H1 (cell line): ENCODE measurements around the gene KIF5C. TPM values are rescaled to one million over a fixed set of nuclear protein-coding genes. Genes with fewer than 3 reads are reported as not detected.

Experiments used
- CTCF ChIA-PET: fragments of 300-600 bp; sonication (Branson Sonifier 250); formaldehyde crosslinking; loops from one replicate; lab custom pipeline; 2021; ENCODE audit not compliant: partially characterized antibody; lab: Charles Lee
- POLR2A ChIA-PET: fragments of 300-600 bp; sonication (Branson Sonifier 250); formaldehyde crosslinking; loops from one replicate; lab custom pipeline; 2021; ENCODE audit warnings: inconsistent platforms; ENCODE audit not compliant: partially characterized antibody; lab: Charles Lee
- DNase-seq, 2 experiments: peaks; one replicate each; pipeline versions ENCODE4 v3.0.0 to v3.0.0-alpha.2; 2010 to 2022; ENCODE audit warnings: low spot score in 2 of 2, low read depth in 1 of 2, mixed read lengths in 1 of 2
- FAIRE-seq: peaks from 2 replicates; lab custom pipeline; 2011; peaks lifted over from hg19 to GRCh38; lab: Jason Lieb, UNC
- H2AFZ ChIP-seq: 2 replicates; pipeline ENCODE4 v1.8.1; 2012; ENCODE audit warnings: low read length, inconsistent platforms
- H2AK5ac ChIP-seq: 2 replicates; pipeline ENCODE4 v1.6.1; 2013; ENCODE audit warnings: low read depth, low read length
- H2BK120ac ChIP-seq: replicated peaks from 2 replicates; pipeline ENCODE3; 2013; ENCODE audit warnings: low read depth, low read length, inconsistent platforms
- H2BK12ac ChIP-seq: 2 replicates; pipeline ENCODE4 v1.6.1; 2013; ENCODE audit warnings: low read depth, low read length
- H2BK15ac ChIP-seq: 2 replicates; pipeline ENCODE4 v1.6.1; 2013; ENCODE audit warnings: low read length
- H2BK20ac ChIP-seq: 2 replicates; pipeline ENCODE4 v1.6.1; 2013; ENCODE audit warnings: low read length
- H2BK5ac ChIP-seq: 2 replicates; pipeline ENCODE4 v1.6.1; 2013; ENCODE audit warnings: low read depth, low read length
- H3K14ac ChIP-seq: 2 replicates; pipeline ENCODE4 v1.6.1; 2013; ENCODE audit warnings: inconsistent platforms; ENCODE audit not compliant: insufficient read length
- H3K18ac ChIP-seq: 2 replicates; pipeline ENCODE4 v1.6.1; 2013; ENCODE audit warnings: low read length; ENCODE audit errors: extremely low read depth
- H3K23ac ChIP-seq: 2 replicates; pipeline ENCODE4 v1.6.1; 2013; ENCODE audit warnings: inconsistent platforms; ENCODE audit not compliant: insufficient read length
- H3K23me2 ChIP-seq: 2 replicates; pipeline ENCODE4 v1.6.1; 2013; ENCODE audit warnings: low read depth, low read length
- H3K27ac ChIP-seq: 2 replicates; pipeline ENCODE4 v1.6.1; 2011; ENCODE audit warnings: low read depth, low read length, inconsistent platforms
- H3K27me3 ChIP-seq, 4 experiments: replicated peaks in 1 of 4; 1 replicate in 1 of 4; 2 replicates in 3 of 4; pipeline versions ENCODE4 v1.6.1 to v1.8.1; 2011 to 2013; ENCODE audit warnings: low read length in 3 of 4, mild to moderate bottlenecking in 3 of 4, inconsistent platforms in 2 of 4, mixed read lengths in 2 of 4, moderate library complexity in 1 of 4; ENCODE audit not compliant: control insufficient read depth in 3 of 4, insufficient read depth in 3 of 4; ENCODE audit errors: extremely low read depth in 1 of 4
- H3K36me3 ChIP-seq, 4 experiments: 2 replicates each; pipeline versions ENCODE4 v1.6.1 to v1.8.1; 2011 to 2013; ENCODE audit warnings: mild to moderate bottlenecking in 4 of 4, low read length in 3 of 4, moderate library complexity in 2 of 4, control low read depth in 1 of 4, inconsistent platforms in 1 of 4; ENCODE audit not compliant: insufficient read depth in 4 of 4, control insufficient read depth in 2 of 4
- H3K4ac ChIP-seq: replicated peaks from 2 replicates; pipeline ENCODE3; 2013; ENCODE audit warnings: low read length, low read depth, mixed read lengths, inconsistent platforms; ENCODE audit not compliant: insufficient read length
- H3K4me1 ChIP-seq, 4 experiments: replicated peaks in 1 of 4; 1 replicate in 1 of 4; 2 replicates in 3 of 4; pipeline versions ENCODE4 v1.6.1 to v1.8.1; 2011 to 2013; ENCODE audit warnings: low read length in 3 of 4, inconsistent platforms in 2 of 4, mixed read lengths in 1 of 4; ENCODE audit not compliant: insufficient read depth in 4 of 4, control insufficient read depth in 3 of 4
- H3K4me2 ChIP-seq, 2 experiments: 2 replicates each; pipeline versions ENCODE4 v1.6.1 to v1.8.1; 2011 to 2013; ENCODE audit warnings: low read depth in 2 of 2, low read length in 2 of 2, control low read depth in 1 of 2, inconsistent platforms in 1 of 2, mild to moderate bottlenecking in 1 of 2; ENCODE audit not compliant: insufficient read depth in 1 of 2
- H3K4me3 ChIP-seq, 4 experiments: fragments of 200-600, 300-600 bp in 1 of 4; sonication (generic), shearing (Covaris generic), sonication (Bioruptor Twin) in 1 of 4; 2 replicates each; pipeline versions ENCODE4 v1.5.1 to v1.8.1; 2011 to 2016; ENCODE audit warnings: low read length in 4 of 4, low read depth in 3 of 4, control low read depth in 2 of 4, inconsistent platforms in 2 of 4, mild to moderate bottlenecking in 2 of 4, mixed read lengths in 1 of 4, moderate library complexity in 1 of 4; ENCODE audit not compliant: insufficient read depth in 2 of 4; ENCODE audit errors: extremely low read depth in 1 of 4
- H3K56ac ChIP-seq: replicated peaks from 2 replicates; pipeline ENCODE3; 2013; ENCODE audit warnings: low read depth, mild to moderate bottlenecking, mixed read lengths, low read length, inconsistent platforms; ENCODE audit not compliant: insufficient read length
- H3K79me1 ChIP-seq: 2 replicates; pipeline ENCODE4 v1.6.1; 2013; ENCODE audit warnings: low read depth, low read length, control low read depth
- H3K79me2 ChIP-seq, 2 experiments: 2 replicates each; pipeline versions ENCODE4 v1.6.1 to v1.8.1; 2012 to 2013; ENCODE audit warnings: low read length in 2 of 2, mild to moderate bottlenecking in 2 of 2, inconsistent platforms in 1 of 2; ENCODE audit not compliant: insufficient read depth in 2 of 2, control insufficient read depth in 1 of 2
- H3K9ac ChIP-seq, 4 experiments: replicated peaks in 1 of 4; 1 replicate in 1 of 4; 2 replicates in 3 of 4; pipeline versions ENCODE4 v1.6.1 to v1.8.1; 2011 to 2013; ENCODE audit warnings: low read depth in 3 of 4, low read length in 3 of 4, control low read depth in 2 of 4, mild to moderate bottlenecking in 2 of 4, moderate library complexity in 2 of 4, inconsistent platforms in 1 of 4; ENCODE audit errors: extremely low read depth in 1 of 4
- H3K9me3 ChIP-seq, 2 experiments: 2 replicates each; pipeline versions ENCODE4 v1.6.1 to v1.8.1; 2012 to 2013; ENCODE audit warnings: mild to moderate bottlenecking in 2 of 2, moderate library complexity in 2 of 2, control low read depth in 1 of 2, inconsistent platforms in 1 of 2, low read depth in 1 of 2, low read length in 1 of 2, mixed read lengths in 1 of 2; ENCODE audit not compliant: insufficient read depth in 2 of 2
- H4K20me1 ChIP-seq, 2 experiments: replicated peaks in 1 of 2; 2 replicates each; pipeline versions ENCODE3 to v1.8.1; 2011 to 2013; ENCODE audit warnings: inconsistent platforms in 2 of 2, low read length in 2 of 2, mild to moderate bottlenecking in 1 of 2; ENCODE audit not compliant: insufficient read depth in 2 of 2, control insufficient read depth in 1 of 2
- H4K5ac ChIP-seq: 2 replicates; pipeline ENCODE4 v1.6.1; 2013; ENCODE audit warnings: low read length, low read depth, mixed read lengths, inconsistent platforms; ENCODE audit not compliant: insufficient read length
- H4K8ac ChIP-seq: 2 replicates; pipeline ENCODE4 v1.8.0; 2013; ENCODE audit warnings: mild to moderate bottlenecking, moderate library complexity, low read length, inconsistent platforms; ENCODE audit not compliant: insufficient read depth; ENCODE audit errors: extremely low read depth
- H4K91ac ChIP-seq: replicated peaks from 2 replicates; pipeline ENCODE3; 2013; ENCODE audit warnings: low read length, mixed read lengths, inconsistent platforms; ENCODE audit not compliant: insufficient read length
- CBX5 ChIP-seq: fragments of 300-800, 300-1000 bp; sonication (generic); IDR thresholded peaks from 2 replicates; pipeline ENCODE4 v1.7.1; 2016; ENCODE audit warnings: antibody characterized with exemption, low read length, low read depth
- CREB1 ChIP-seq: IDR thresholded peaks from 2 replicates; pipeline ENCODE4 v1.6.1; 2012; ENCODE audit warnings: inconsistent platforms
- EP300 ChIP-seq, 2 experiments: IDR thresholded peaks; 1 replicate in 1 of 2; 2 replicates in 1 of 2; pipeline ENCODE4 v1.6.1; 2011 to 2012; ENCODE audit warnings: low read depth in 2 of 2, low read length in 2 of 2, mild to moderate bottlenecking in 2 of 2, borderline replicate concordance in 1 of 2, inconsistent platforms in 1 of 2, moderate library complexity in 1 of 2
- EZH2 ChIP-seq: fragments of 200-600 bp; sonication (generic); IDR thresholded peaks from 2 replicates; pipeline ENCODE4 v1.7.1; 2012; ENCODE audit warnings: low read depth, mild to moderate bottlenecking, moderate library complexity, low read length, inconsistent platforms; ENCODE audit not compliant: severe bottlenecking
- KDM1A ChIP-seq: fragments of 200-600, 300-600 bp; sonication (generic); IDR thresholded peaks from 2 replicates; pipeline ENCODE4 v1.7.1; 2016; ENCODE audit warnings: mild to moderate bottlenecking, low read length, borderline replicate concordance
- PHF8 ChIP-seq: fragments of 200-600 bp; sonication (generic); conservative IDR thresholded peaks from 2 replicates; pipeline ENCODE4 v1.7.1; 2012; ENCODE audit warnings: low read depth, mild to moderate bottlenecking, inconsistent platforms, low read length, moderate library complexity
- POLR2AphosphoS5 ChIP-seq: IDR thresholded peaks from 2 replicates; pipeline ENCODE4 v1.6.1; 2011; ENCODE audit warnings: low read depth, low read length
- POU5F1 ChIP-seq: IDR thresholded peaks from 2 replicates; pipeline ENCODE4 v1.6.1; 2011; ENCODE audit warnings: low read depth, mild to moderate bottlenecking, low read length, moderate library complexity
- SUZ12 ChIP-seq: fragments of 200-600 bp; sonication (generic); IDR thresholded peaks from 2 replicates; pipeline ENCODE4 v1.6.1; 2012; ENCODE audit warnings: mild to moderate bottlenecking, inconsistent platforms, low read length, moderate library complexity, mixed read lengths
- TCF12 ChIP-seq: IDR thresholded peaks from 2 replicates; pipeline ENCODE4 v1.6.1; 2011; ENCODE audit warnings: low read depth, mild to moderate bottlenecking, low read length
- TEAD4 ChIP-seq: IDR thresholded peaks from 2 replicates; pipeline ENCODE4 v1.6.1; 2012; ENCODE audit warnings: low read depth, low read length, inconsistent platforms, mixed read lengths
- WGBS, 2 experiments: shearing (Covaris generic) in 1 of 2; methylation state at CpG; one replicate each; pipeline versions ENCODE4 v1.1.6 to v1.1.7; 2013 to 2015; ENCODE audit warnings: low lambda C conversion rate in 2 of 2, mixed read lengths in 2 of 2, inconsistent platforms in 1 of 2, low coverage in 1 of 2, missing lambda C conversion rate in 1 of 2; ENCODE audit not compliant: insufficient replicate concordance in 2 of 2, insufficient coverage in 1 of 2, insufficient read length in 1 of 2; ENCODE audit errors: extremely low coverage in 1 of 2, missing lambda C conversion rate in 1 of 2; 5-methylcytosine and 5-hydroxymethylcytosine counted together
- polyA plus RNA-seq, 7 experiments: library from polyadenylated mRNA; depleted of rRNA in 3 of 7; stranded (reverse) in 5 of 7; unstranded in 2 of 7; fragments of >200 nt in 5 of 7; fragments of 200-250 nt in 2 of 7; gene quantifications; 1 replicate in 5 of 7; 2 replicates in 1 of 7; 4 replicates in 1 of 7; pipeline versions ENCODE4 v1.2.1 to v1.2.3, GENCODE V29; 2011 to 2013; ENCODE audit warnings: missing spikeins in 2 of 7, mixed read lengths in 2 of 7
- total RNA-seq: library from RNA; stranded (reverse); fragmentation: NEBNext Ultra II Directional; extraction: Animal tissue kit (Norgen Biotek cat#: 25700); gene quantifications from 2 replicates; pipeline ENCODE4 v1.2.1, GENCODE V29; 2021
- TF ChIP-seq, protein P1 (sequence below): IDR thresholded peaks from 2 replicates; pipeline ENCODE4 v1.6.1; 2011; ENCODE audit warnings: low read depth, mild to moderate bottlenecking, low read length; ENCODE audit not compliant: insufficient read depth

KIF5C gene
- total and polyA plus RNA-seq, 2 of the 8 experiments (the other 6 are each of a cell fraction or from before 2014, with no cell fraction given): 16.3 to 66.4 TPM

DNA sequence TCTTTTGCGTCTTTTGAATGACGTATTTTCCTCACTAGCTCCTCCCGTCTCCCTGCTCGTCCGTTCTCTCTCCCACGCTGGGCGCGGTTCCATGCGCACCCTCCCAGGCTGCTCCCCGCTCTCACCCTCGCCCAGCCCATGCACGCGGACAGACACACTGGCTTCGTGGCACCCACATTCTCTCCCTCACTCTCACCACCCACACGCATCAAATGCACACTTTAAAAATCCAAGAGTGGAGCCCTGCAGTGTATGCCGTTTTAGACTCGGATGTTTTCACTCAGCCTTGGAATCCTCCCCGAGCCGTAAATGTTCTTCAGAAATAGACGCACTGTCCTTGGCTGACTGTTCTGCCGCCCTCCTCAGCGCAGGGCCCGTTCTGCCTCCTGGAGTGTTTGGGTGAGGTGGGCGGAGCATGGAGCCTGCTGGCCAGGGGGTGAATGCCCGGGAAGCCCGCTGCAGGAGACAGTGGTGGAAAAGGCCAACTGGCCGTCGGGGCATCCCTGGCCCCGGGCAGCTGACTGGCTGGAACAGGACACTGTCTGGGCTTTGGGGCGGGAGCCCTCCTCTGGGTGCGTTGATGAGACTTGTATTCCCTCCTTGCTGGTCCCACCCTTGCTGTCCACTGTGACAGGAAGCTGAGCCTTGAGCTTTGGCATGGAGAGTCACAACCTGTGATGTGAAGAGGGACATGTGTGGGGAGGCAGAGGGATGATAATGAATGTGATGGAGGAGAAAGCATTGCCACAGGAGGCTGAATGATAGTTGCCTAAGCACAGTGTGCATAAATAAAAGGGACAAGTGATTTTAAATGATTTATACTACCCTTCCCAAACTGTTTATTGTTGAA is 128.1 kb downstream of the KIF5C start:
- Histone ChIP-seq H3K36me3 (peaks cover 5 to 37% (median 22%) of the 10 kb centered on the region in 4 experiments), H3K79me1 (no peaks in the 10 kb centered on the region), H4K8ac (no peak overlapping the region), H3K4me1 (peaks cover 8 to 32% (median 27%) of the 10 kb centered on the region in 4 experiments; a peak in 6 of 7 replicates), H2BK20ac (no peak overlapping the region; the same call in 1 of the 2 replicates), H4K91ac (no peak overlapping the region), H2BK12ac (no peak overlapping the region), H3K4me3 (no peak overlapping the region), H3K9me3 (peaks cover 5 to 15% of the 10 kb centered on the region in 2 experiments; a peak in 3 of 4 replicates), H4K5ac (no peak overlapping the region), H2AK5ac (no peak overlapping the region), H3K14ac (no peak overlapping the region), H3K27ac (no peak overlapping the region), H3K56ac (no peak overlapping the region), H4K20me1 (no peaks in the 10 kb centered on the region), H3K4me2 (no peak overlapping the region), H3K9ac (no peak overlapping the region), H3K18ac (no peak overlapping the region), H2AFZ (no peak overlapping the region), H3K79me2 (no peaks in the 10 kb centered on the region), H3K23me2 (peaks cover 3% of the 10 kb centered on the region; the same call in 1 of the 2 replicates), H3K23ac (no peak overlapping the region), H2BK120ac (no peak overlapping the region), H3K27me3 (no peaks in the 10 kb centered on the region), H2BK5ac (peak overlapping the region; percentile 76; the same call in 1 of the 2 replicates), H2BK15ac (no peak overlapping the region), H3K4ac (no peak overlapping the region)
- no peak for DNase-seq
- ChIA-PET CTCF (interaction anchor here (2.9 kb wide), 1 partner anchor 15 kb away, joined by 14 read pairs; no protein-coding TSS in a partner anchor), POLR2A (no interaction called here)
- no peak for FAIRE-seq
- WGBS, 2 experiments: 92% methylated on average over 31 of the region's 31 CpGs; no CpG with 5 or more reads in 1 of the 2 experiments
- TF ChIP-seq, protein P1, sequence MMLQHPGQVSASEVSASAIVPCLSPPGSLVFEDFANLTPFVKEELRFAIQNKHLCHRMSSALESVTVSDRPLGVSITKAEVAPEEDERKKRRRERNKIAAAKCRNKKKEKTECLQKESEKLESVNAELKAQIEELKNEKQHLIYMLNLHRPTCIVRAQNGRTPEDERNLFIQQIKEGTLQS: no peak
- TF ChIP-seq CBX5 (no peak), SUZ12 (no peak), PHF8 (no peak), KDM1A (no peak), POLR2AphosphoS5 (no peak), TCF12 (no peak), POU5F1 (no peak), EP300 (IDR thresholded peaks at IDR 0.05; ENCODE audit: borderline replicate concordance in 1 of 2, low read depth in 2 of 2, low read length in 2 of 2) (no peak), CREB1 (no peak), EZH2 (no peak), TEAD4 (no peak)
